ENCODE data around the gene NQO2. TPM values are rescaled to one million over a fixed set of nuclear protein-coding genes. Genes with fewer than 3 reads are reported as not detected.

NQO2 gene
- total RNA-seq, 1 experiment from 2014 or later, result 45.7 TPM

- ATAC-seq (peak; percentile 83), DNase-seq (ENCODE audit: low read depth, low spot score) (no peak)
- BruUV-seq (replicated peaks), result no TSS peak
- no peak for TF ChIP-seq TCF7L2 (IDR thresholded peaks at IDR 0.05; ENCODE audit: low read depth, low read length)
- no peak for TF ChIP-seq REST (IDR thresholded peaks at IDR 0.05; ENCODE audit: insufficient read depth in 1 of 2, low read depth in 2 of 2, low read length in 1 of 2)
- no peak for TF ChIP-seq CTCF (IDR thresholded peaks at IDR 0.05)
- no peak for TF ChIP-seq POLR2AphosphoS5 (IDR thresholded peaks at IDR 0.05; ENCODE audit: low read depth, low read length)
- no peak for TF ChIP-seq SIN3A (IDR thresholded peaks at IDR 0.05; ENCODE audit: borderline replicate concordance, insufficient read depth, low read depth, low read length)
- Histone ChIP-seq H3K4me3 (ENCODE audit: low read depth in 2 of 2, low read length in 2 of 2) (no peak overlapping the region), H3K27me3 (ENCODE audit: control insufficient read depth, insufficient read depth, low read length) (no peaks in the 10 kb centered on the region), H3K9me3 (ENCODE audit: control insufficient read depth, insufficient read depth, low read depth, low read length) (peaks cover 8% of the 10 kb centered on the region), H3K36me3 (ENCODE audit: control insufficient read depth, insufficient read depth, low read length) (peaks cover 3% of the 10 kb centered on the region; the same call in 1 of the 2 replicates), H3K4me1 (ENCODE audit: control insufficient read depth, insufficient read depth, low read length) (peaks cover 6% of the 10 kb centered on the region), H3K27ac (ENCODE audit: low read length) (no peak overlapping the region)
- in situ Hi-C loops (cut with HindIII; ENCODE audit: low pct_unique_long_range_greater_than_20kb, low sequenced_read_pairs) (no loop called here), intact Hi-C loops (cut with micrococcal nuclease; ENCODE audit: unreplicated experiment) (no loop called here)
- ChIA-PET POLR2A (no interaction called here), CTCF (interaction anchor here (1.1 kb wide), 1 partner anchor 12 kb away, joined by 3 read pairs; no protein-coding TSS in a partner anchor)
Measured at GRCh38 chr6:3013486-3013885, 13.8 kb downstream of the NQO2 start.

- Histone ChIP-seq H3K4me1 (ENCODE audit: control insufficient read depth, insufficient read depth, low read length) (peaks cover 6% of the 10 kb centered on the region), H3K9me3 (ENCODE audit: control insufficient read depth, insufficient read depth, low read depth, low read length) (peaks cover 8% of the 10 kb centered on the region), H3K36me3 (ENCODE audit: control insufficient read depth, insufficient read depth, low read length) (peaks cover 3% of the 10 kb centered on the region; the same call in 1 of the 2 replicates), H3K4me3 (ENCODE audit: low read depth in 2 of 2, low read length in 2 of 2) (no peak overlapping the region), H3K27ac (ENCODE audit: low read length) (no peak overlapping the region), H3K27me3 (ENCODE audit: control insufficient read depth, insufficient read depth, low read length) (no peaks in the 10 kb centered on the region)
- intact Hi-C loops (cut with micrococcal nuclease; ENCODE audit: unreplicated experiment), result no loop called here
- POLR2A ChIA-PET, result no interaction called here
- ATAC-seq (peak; percentile 49; the same call in 1 of the 2 replicates), DNase-seq (ENCODE audit: low read depth, low spot score) (no peak)
- BruUV-seq (replicated peaks), result no TSS peak
- CTCF ChIA-PET, result interaction anchor here (1.1 kb wide), 1 partner anchor 12 kb away, joined by 3 read pairs; no protein-coding TSS in a partner anchor
- TF ChIP-seq REST (IDR thresholded peaks at IDR 0.05; ENCODE audit: insufficient read depth in 1 of 2, low read depth in 2 of 2, low read length in 1 of 2) (no peak), POLR2AphosphoS5 (IDR thresholded peaks at IDR 0.05; ENCODE audit: low read depth, low read length) (no peak), CTCF (IDR thresholded peaks at IDR 0.05) (no peak), TCF7L2 (IDR thresholded peaks at IDR 0.05; ENCODE audit: low read depth, low read length) (no peak), SIN3A (IDR thresholded peaks at IDR 0.05; ENCODE audit: borderline replicate concordance, insufficient read depth, low read depth, low read length) (no peak)
- in situ Hi-C loops (cut with HindIII; ENCODE audit: low pct_unique_long_range_greater_than_20kb, low sequenced_read_pairs), result no loop called here
Measured at GRCh38 chr6:3013901-3014674, 14.4 kb downstream of the NQO2 start.

Data from Panc1 (cell line).